ENCODE results near the gene BARHL1.
"Not testable (repeated sequence)": the region's sequence is repeated elsewhere in the genome, so short reads cannot be mapped to it uniquely, and the experiment has no call there.

BARHL1 gene

GRCh38 chr9:132556714-132557113 is 25.7 kb upstream of the BARHL1 start:
- no peak for DNase-seq (ENCODE audit: low read depth)

DNA sequence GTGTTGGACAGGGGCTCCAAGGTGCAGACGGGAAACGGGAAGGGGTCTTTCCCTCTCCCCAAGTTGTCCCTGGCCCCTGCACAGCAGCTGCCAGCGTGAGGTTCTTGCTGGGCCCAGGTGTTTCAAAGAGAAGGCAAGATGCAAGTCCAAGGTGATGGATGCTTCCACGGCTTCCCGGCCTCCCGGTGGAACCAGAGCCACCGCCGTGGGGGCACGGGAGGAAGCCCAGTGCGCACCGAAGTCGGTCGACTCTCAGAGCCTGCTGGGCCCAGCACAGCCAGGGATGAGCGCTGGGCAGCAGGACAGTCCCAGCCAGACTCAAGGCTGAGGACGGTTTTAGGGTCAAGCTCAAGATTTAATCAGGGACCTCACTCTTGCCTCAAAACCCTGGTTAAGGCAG is 25.2 kb upstream of the BARHL1 start:
- no peak for DNase-seq (ENCODE audit: low read depth)

DNA sequence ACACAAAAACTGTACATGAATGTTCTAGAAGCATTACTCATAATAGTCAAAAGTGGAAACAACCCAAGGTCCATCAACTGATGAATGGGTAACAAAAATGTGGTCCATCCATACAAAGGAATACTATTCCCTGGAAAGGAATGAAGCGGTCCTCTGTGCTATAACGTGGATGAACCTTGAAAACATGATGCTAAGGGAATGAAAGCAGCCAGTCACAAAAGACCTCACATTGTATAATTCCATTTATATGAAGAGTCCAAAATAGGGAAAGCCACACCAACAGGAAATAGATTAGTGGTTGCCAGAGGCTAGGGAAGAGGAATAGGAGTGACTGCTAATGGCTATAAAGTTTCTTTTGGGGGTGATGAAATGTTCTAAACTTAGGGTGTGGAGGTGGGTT is 22.7 kb upstream of the BARHL1 start:
- DNase-seq (ENCODE audit: low read depth): no peak

- DNase-seq (ENCODE audit: low read depth): no peak
Measured at GRCh38 chr9:132560616-132561202, 21.7 kb upstream of the BARHL1 start.

GRCh38 chr9:132562306-132562573 is 20.2 kb upstream of the BARHL1 start:
- no peak for DNase-seq (ENCODE audit: low read depth)

- DNase-seq (ENCODE audit: low read depth): no peak
Measured at GRCh38 chr9:132564526-132564925, 17.9 kb upstream of the BARHL1 start.

GRCh38 chr9:132568787-132569186 is 13.6 kb upstream of the BARHL1 start:
- not testable (repeated sequence) for DNase-seq (ENCODE audit: low read depth)

- DNase-seq (ENCODE audit: low read depth): no peak
Measured at GRCh38 chr9:132571806-132572600, 10.4 kb upstream of the BARHL1 start.

DNA sequence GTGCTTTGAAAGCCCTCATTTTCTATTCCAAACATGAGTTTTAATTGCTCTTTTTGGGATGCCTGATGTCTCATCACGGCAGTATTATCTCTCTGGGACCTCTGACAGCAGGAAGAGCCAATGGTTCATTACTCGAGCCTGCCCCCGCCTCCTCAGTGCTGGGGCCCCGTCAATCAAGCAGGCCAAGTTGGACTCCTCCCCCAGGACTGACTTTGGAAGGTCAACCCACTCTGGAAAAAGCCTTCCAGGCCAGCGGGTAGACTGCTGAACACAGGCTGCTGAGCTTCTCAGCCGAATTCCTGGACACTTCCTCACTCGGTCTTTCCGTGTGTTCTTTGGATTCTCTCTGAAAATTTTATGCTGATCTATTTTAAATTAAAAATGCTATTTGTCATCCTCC is 9.5 kb upstream of the BARHL1 start:
- DNase-seq (ENCODE audit: low read depth): no peak

GRCh38 chr9:132575005-132575609 is 7.3 kb upstream of the BARHL1 start:
- peak; percentile 8 for DNase-seq (ENCODE audit: low read depth)

DNA sequence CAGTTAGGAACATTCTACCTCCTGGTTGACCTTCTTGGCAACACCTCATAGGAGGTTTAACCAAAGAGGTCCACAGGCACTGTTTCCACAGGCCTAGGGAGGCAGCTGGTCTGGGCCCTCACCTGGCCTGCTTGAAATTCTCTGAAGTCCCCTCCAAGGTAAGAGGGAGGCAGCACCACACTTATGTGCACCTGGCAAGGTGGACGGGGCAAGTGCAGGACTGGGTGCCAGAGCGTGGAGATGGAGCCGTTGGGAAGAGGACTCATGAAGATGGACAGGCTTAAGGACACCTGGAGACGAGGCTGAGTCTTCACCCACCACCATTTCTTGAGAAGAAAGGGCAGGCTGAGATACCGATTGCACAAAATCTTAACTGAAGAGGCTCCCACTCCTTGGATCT is 6.6 kb upstream of the BARHL1 start:
- DNase-seq (ENCODE audit: low read depth): no peak

- no peak for DNase-seq (ENCODE audit: low read depth)
Measured at GRCh38 chr9:132577119-132577518, 5.3 kb upstream of the BARHL1 start.

DNA sequence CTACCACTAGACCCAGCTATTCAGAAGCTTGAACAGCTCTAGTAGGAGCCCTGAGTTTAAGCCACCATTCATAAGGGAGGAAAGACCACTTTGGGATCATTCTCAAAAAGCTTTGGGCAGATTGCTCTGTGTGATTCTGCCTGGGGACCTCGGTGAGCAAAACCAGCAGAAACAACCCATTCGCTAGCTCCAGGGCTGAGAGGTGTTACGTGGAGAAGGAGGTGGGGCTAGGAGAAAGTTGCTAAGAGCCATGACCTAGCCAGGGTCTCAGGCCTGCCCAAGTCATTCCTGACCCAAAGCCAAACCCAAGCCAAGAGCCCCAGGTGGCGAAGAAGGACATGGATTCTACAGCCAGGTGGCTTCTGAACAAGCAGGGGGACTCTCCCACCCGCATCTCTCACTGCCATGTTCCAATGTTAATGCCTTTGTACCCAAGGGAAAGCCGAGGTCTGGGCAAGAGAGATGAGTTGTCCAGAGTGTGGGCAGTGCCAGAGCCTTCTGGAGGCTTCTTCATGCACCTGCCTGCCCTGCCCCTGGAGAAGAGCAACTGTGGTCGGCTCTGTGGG is 4.0 kb upstream of the BARHL1 start:
- no peak for DNase-seq (ENCODE audit: low read depth)

DNA sequence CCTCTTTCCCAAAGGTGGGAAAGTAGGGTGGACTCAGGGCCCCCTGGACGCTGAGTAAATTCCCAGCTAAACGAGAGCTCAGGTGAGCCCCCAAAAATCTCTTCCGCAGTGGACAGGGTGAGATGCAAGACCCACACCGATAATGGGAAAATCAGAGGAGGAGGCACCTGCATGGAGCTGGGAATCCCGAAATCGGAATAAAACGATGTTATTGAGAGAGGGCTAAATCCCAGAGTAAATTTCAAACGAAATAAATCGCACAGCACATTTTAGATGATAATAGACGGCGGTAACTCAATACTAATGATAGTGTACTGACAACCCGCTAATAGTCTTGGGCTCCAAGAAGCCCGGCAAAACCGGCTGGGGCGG is 3.0 kb upstream of the BARHL1 start:
- DNase-seq (ENCODE audit: low read depth): no peak

- DNase-seq (ENCODE audit: low read depth): no peak
Measured at GRCh38 chr9:132582786-132583583, 579 bp downstream of the BARHL1 start.

- DNase-seq (ENCODE audit: low read depth): no peak
Measured at GRCh38 chr9:132583584-132584304, 1.3 kb downstream of the BARHL1 start.

- no peak for DNase-seq (ENCODE audit: low read depth)
Measured at GRCh38 chr9:132584601-132585560, 2.5 kb downstream of the BARHL1 start.

GRCh38 chr9:132585954-132586829 is 3.8 kb downstream of the BARHL1 start:
- DNase-seq (ENCODE audit: low read depth): no peak

DNA sequence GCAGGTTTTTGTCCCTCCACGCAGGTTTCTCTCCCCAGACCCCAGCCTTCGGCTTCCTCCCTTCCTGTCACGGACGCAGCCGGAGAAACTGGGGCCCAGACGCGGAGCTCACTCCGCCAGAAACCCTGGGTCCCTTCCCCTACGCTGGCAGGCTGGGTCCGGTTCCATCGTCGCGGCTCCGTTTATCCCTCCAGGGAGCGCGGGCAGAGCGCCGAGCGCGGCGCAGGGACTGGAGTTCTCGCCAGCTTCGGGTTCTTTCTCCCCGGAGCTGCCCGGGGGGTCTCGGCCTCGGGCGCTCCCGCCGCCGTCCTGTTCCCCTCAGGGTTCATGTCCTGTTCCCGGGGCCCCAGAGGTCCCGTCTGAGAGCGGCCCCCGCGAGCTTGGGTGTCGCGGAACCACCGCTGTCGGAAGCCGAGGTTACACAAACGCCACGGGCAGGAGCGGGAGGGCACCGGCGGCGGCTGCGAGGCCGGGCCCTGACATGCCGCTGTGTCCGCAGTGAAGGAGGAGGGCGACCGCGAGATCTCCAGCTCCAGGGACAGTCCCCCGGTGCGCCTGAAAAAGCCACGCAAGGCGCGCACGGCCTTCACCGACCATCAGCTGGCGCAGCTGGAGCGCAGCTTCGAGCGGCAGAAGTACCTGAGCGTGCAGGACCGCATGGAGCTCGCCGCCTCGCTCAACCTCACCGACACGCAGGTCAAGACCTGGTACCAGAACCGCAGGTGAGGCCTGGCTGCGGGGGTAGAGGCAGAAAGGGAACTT is 4.6 kb downstream of the BARHL1 start:
- no peak for DNase-seq (ENCODE audit: low read depth)
